GM10248 (cell line): ENCODE measurements around the gene PLCB4.

Experiments used
- CTCF ChIA-PET: fragments of 300-600 bp; sonication (Branson Sonifier 250); formaldehyde crosslinking; extraction: SDS; loops from one replicate; lab custom pipeline; 2021; ENCODE audit warnings: antibody characterized with exemption; lab: Yijun Ruan, JAX
- POLR2A ChIA-PET: fragments of 350-650 bp; sonication (Branson Sonifier 250); formaldehyde crosslinking; extraction: SDS; loops from one replicate; lab custom pipeline; 2020; ENCODE audit warnings: antibody characterized with exemption; lab: Yijun Ruan, JAX
- DNase-seq: peaks from one replicate; pipeline ENCODE4 v3.0.0; 2012; ENCODE audit errors: extremely low spot score
- CTCF ChIP-seq: IDR thresholded peaks from 2 replicates; pipeline ENCODE4 v1.5.1; 2012; ENCODE audit warnings: mild to moderate bottlenecking, low read depth; ENCODE audit errors: extremely low read depth, missing control alignments, control extremely low read depth

PLCB4 gene

GRCh38 chr20:9108260-9108659 is 39.4 kb downstream of the PLCB4 start:
- ChIA-PET POLR2A (no interaction called here), CTCF (interaction anchor here (1.7 kb wide), 1 partner anchor 52 kb away, joined by 4 read pairs; no protein-coding TSS in a partner anchor)
- DNase-seq, result no peak
- TF ChIP-seq CTCF, result no peak

- no peak for TF ChIP-seq CTCF
- ChIA-PET CTCF (interaction anchor here (1.7 kb wide), 1 partner anchor 51 kb away, joined by 4 read pairs; no protein-coding TSS in a partner anchor), POLR2A (no interaction called here)
- no peak for DNase-seq
Measured at GRCh38 chr20:9109566-9109965, 40.7 kb downstream of the PLCB4 start.

GRCh38 chr20:9110365-9110764 is 41.5 kb downstream of the PLCB4 start:
- POLR2A ChIA-PET, result no interaction called here
- CTCF ChIA-PET, result no interaction called here
- TF ChIP-seq CTCF, result no peak
- no peak for DNase-seq

- CTCF ChIA-PET, result no interaction called here
- DNase-seq, result no peak
- POLR2A ChIA-PET, result no interaction called here
- TF ChIP-seq CTCF, result no peak
Measured at GRCh38 chr20:9110916-9111432, 42.1 kb downstream of the PLCB4 start.

GRCh38 chr20:9112541-9113515 is 43.9 kb downstream of the PLCB4 start:
- ChIA-PET POLR2A (no interaction called here), CTCF (no interaction called here)
- TF ChIP-seq CTCF, result no peak
- no peak for DNase-seq

DNA sequence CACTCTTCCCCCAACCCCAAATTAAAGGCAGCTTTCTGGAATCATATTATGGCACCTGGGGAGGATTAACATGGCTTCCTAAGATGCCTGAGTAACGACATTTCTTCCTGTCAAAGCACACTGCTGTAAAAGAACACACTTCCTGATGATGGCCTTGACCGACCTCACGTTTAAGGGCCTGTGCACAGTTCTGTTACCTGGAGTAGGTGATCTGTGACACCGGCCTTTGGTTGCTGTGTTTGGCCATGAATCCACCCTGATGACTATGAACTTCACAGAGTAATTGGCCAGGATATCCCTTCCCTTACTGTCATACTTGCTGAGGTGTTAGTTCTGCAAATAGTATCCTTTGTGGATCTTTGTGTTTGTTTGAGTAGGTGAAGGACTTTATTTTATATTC is 45.8 kb downstream of the PLCB4 start:
- POLR2A ChIA-PET, result no interaction called here
- TF ChIP-seq CTCF, result no peak
- CTCF ChIA-PET, result interaction anchor here (1.1 kb wide), 1 partner anchor 16 kb away, joined by 4 read pairs; no protein-coding TSS in a partner anchor
- DNase-seq, result no peak
